H1 (cell line): ENCODE measurements around the gene GINS2. TPM values are rescaled to one million over a fixed set of nuclear protein-coding genes. Genes with fewer than 3 reads are reported as not detected.

Experiments
- ATF3 ChIP-seq: IDR thresholded peaks from 2 replicates; pipeline ENCODE4 v1.6.1; 2011; ENCODE audit warnings: low read depth, mild to moderate bottlenecking, low read length; ENCODE audit not compliant: insufficient read depth
- CEBPB ChIP-seq: IDR thresholded peaks from 2 replicates; pipeline ENCODE4 v1.6.1; 2012; ENCODE audit warnings: low read depth, low read length
- MAX ChIP-seq: IDR thresholded peaks from 2 replicates; pipeline ENCODE4 v1.6.1; 2012; ENCODE audit warnings: inconsistent platforms
- polyA plus RNA-seq, 7 experiments: library from polyadenylated mRNA; depleted of rRNA in 3 of 7; stranded (reverse) in 5 of 7; unstranded in 2 of 7; fragments of >200 nt in 5 of 7; fragments of 200-250 nt in 2 of 7; gene quantifications; 1 replicate in 5 of 7; 2 replicates in 1 of 7; 4 replicates in 1 of 7; pipeline versions ENCODE4 v1.2.1 to v1.2.3, GENCODE V29; 2011 to 2013; ENCODE audit warnings: missing spikeins in 2 of 7, mixed read lengths in 2 of 7
- total RNA-seq: library from RNA; stranded (reverse); fragmentation: NEBNext Ultra II Directional; extraction: Animal tissue kit (Norgen Biotek cat#: 25700); gene quantifications from 2 replicates; pipeline ENCODE4 v1.2.1, GENCODE V29; 2021
- TF ChIP-seq, protein P1 (sequence below), 3 experiments: IDR thresholded peaks; 1 replicate in 2 of 3; 2 replicates in 1 of 3; pipeline versions ENCODE4 v1.5.1 to v1.6.1; 2011; ENCODE audit warnings: low read length in 3 of 3, mild to moderate bottlenecking in 3 of 3, inconsistent platforms in 2 of 3, low read depth in 1 of 3, moderate library complexity in 1 of 3; ENCODE audit not compliant: insufficient read depth in 1 of 3; ENCODE audit errors: control extremely low read depth in 1 of 3

GINS2 gene
- total and polyA plus RNA-seq, 2 of the 8 experiments (the other 6 are each of a cell fraction or from before 2014, with no cell fraction given) = 29.4 to 59.1 TPM

- no peak for TF ChIP-seq MAX
- no peak for TF ChIP-seq ATF3
- TF ChIP-seq, protein P1, sequence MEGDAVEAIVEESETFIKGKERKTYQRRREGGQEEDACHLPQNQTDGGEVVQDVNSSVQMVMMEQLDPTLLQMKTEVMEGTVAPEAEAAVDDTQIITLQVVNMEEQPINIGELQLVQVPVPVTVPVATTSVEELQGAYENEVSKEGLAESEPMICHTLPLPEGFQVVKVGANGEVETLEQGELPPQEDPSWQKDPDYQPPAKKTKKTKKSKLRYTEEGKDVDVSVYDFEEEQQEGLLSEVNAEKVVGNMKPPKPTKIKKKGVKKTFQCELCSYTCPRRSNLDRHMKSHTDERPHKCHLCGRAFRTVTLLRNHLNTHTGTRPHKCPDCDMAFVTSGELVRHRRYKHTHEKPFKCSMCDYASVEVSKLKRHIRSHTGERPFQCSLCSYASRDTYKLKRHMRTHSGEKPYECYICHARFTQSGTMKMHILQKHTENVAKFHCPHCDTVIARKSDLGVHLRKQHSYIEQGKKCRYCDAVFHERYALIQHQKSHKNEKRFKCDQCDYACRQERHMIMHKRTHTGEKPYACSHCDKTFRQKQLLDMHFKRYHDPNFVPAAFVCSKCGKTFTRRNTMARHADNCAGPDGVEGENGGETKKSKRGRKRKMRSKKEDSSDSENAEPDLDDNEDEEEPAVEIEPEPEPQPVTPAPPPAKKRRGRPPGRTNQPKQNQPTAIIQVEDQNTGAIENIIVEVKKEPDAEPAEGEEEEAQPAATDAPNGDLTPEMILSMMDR (IDR thresholded peaks at IDR 0.05; ENCODE audit: control extremely low read depth in 1 of 3, insufficient read depth in 1 of 3, low read depth in 1 of 3, low read length in 3 of 3) = no peak
- TF ChIP-seq CEBPB = no peak
- TF ChIP-seq, all 59 proteins: peak for 0
These were observed 8.9 kb downstream of the GINS2 start (continued) for GRCh38 chr16:85679870-85680269.
